NT2/D1 (cell line): ENCODE data around the gene KLHL3.

ENCODE experiments used
- DNase-seq: peaks from one replicate; pipeline ENCODE4 v3.0.0-alpha.2; 2011; ENCODE audit warnings: low read depth, low spot score
- H3K27me3 ChIP-seq: 2 replicates; pipeline ENCODE4 v1.6.0; 2011; ENCODE audit warnings: mild to moderate bottlenecking; ENCODE audit not compliant: insufficient read length, insufficient read depth
- H3K36me3 ChIP-seq: 2 replicates; pipeline ENCODE4 v1.6.1; 2011; ENCODE audit warnings: mild to moderate bottlenecking, low read length, mixed read lengths; ENCODE audit not compliant: insufficient read depth, insufficient read length
- H3K4me1 ChIP-seq: 2 replicates; pipeline ENCODE4 v1.5.1; 2011; ENCODE audit not compliant: insufficient read depth, insufficient read length
- H3K4me3 ChIP-seq: 2 replicates; pipeline ENCODE4 v1.5.1; 2011; ENCODE audit warnings: low read depth; ENCODE audit not compliant: insufficient read length
- H3K9ac ChIP-seq: 2 replicates; pipeline ENCODE4 v1.6.0; 2011; ENCODE audit warnings: low read depth; ENCODE audit not compliant: insufficient read length
- H3K9me3 ChIP-seq: 2 replicates; pipeline ENCODE4 v1.5.1; 2011; ENCODE audit warnings: mild to moderate bottlenecking, low read length; ENCODE audit not compliant: insufficient read depth
- SUZ12 ChIP-seq: IDR thresholded peaks from 2 replicates; pipeline ENCODE4 v1.6.1; 2011; ENCODE audit not compliant: insufficient read length, insufficient read depth; ENCODE audit errors: extremely low read depth
- YY1 ChIP-seq: IDR thresholded peaks from 2 replicates; pipeline ENCODE4 v1.6.1; 2011; ENCODE audit not compliant: insufficient read length, insufficient read depth
- ZNF274 ChIP-seq: IDR thresholded peaks from 2 replicates; pipeline ENCODE4 v1.6.1; 2011; ENCODE audit warnings: mild to moderate bottlenecking, low read depth, low read length

The KLHL3 gene

GRCh38 chr5:137693951-137694721 lies 41.8 kb downstream of the KLHL3 start:
- Histone ChIP-seq H3K9me3 (no peaks in the 10 kb centered on the region), H3K4me3 (no peak overlapping the region), H3K36me3 (peaks cover 6% of the 10 kb centered on the region), H3K27me3 (no peaks in the 10 kb centered on the region), H3K9ac (no peak overlapping the region), H3K4me1 (no peaks in the 10 kb centered on the region)
- no peak for DNase-seq
- TF ChIP-seq SUZ12 = no peak
- TF ChIP-seq ZNF274 = no peak
- TF ChIP-seq YY1 = no peak

GRCh38 chr5:137693307-137693950 lies 42.5 kb downstream of the KLHL3 start:
- H3K27me3 ChIP-seq = no peaks in the 10 kb centered on the region
- H3K36me3 ChIP-seq = peaks cover 6% of the 10 kb centered on the region
- no peak overlapping the region for H3K9ac ChIP-seq
- no peak for DNase-seq
- H3K4me1 ChIP-seq = no peaks in the 10 kb centered on the region
- TF ChIP-seq SUZ12 (no peak), ZNF274 (no peak), YY1 (no peak)
- H3K9me3 ChIP-seq = no peaks in the 10 kb centered on the region
- no peak overlapping the region for H3K4me3 ChIP-seq

GRCh38 chr5:137689306-137689705 lies 46.6 kb downstream of the KLHL3 start:
- TF ChIP-seq ZNF274 (no peak), YY1 (no peak), SUZ12 (no peak)
- no peak overlapping the region for H3K4me3 ChIP-seq
- H3K27me3 ChIP-seq = no peaks in the 10 kb centered on the region
- H3K4me1 ChIP-seq = no peaks in the 10 kb centered on the region
- H3K9me3 ChIP-seq = no peaks in the 10 kb centered on the region
- no peak for DNase-seq
- peaks cover 4% of the 10 kb centered on the region for H3K36me3 ChIP-seq
- H3K9ac ChIP-seq = no peak overlapping the region

DNA sequence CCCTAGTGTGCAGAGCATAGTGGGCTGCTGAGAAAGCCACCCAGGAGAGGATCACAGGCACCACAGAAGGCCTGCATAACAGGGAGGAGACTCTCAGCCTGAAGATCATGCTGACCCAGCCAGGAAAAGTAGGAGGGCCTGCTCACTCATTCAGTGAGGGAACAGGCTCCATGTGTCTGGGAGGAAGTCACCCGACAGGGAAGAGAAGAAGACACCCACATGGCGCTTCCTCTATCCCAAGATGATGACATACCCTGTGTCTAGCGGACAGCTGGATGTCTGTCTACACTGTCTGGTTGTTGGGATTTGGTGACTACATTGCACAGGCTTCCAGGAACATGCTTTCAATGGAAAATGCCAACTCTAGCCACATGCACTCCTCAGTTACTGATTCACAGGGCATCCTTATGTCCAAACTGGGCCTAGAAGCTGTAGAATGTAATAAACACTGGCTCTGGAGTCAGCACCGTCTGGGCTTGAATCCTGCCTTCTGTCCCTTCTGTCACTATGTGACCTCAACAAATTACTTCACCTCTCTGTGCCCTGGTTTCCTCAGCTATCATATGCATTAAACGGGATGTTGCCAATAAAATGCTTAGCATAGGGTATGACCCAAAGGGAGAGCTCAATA lies 47.6 kb downstream of the KLHL3 start:
- no peaks in the 10 kb centered on the region for H3K9me3 ChIP-seq
- TF ChIP-seq SUZ12 (no peak), YY1 (no peak), ZNF274 (no peak)
- DNase-seq = no peak
- H3K4me1 ChIP-seq = no peaks in the 10 kb centered on the region
- H3K27me3 ChIP-seq = no peaks in the 10 kb centered on the region
- no peak overlapping the region for H3K4me3 ChIP-seq
- no peak overlapping the region for H3K9ac ChIP-seq
- peaks cover 4% of the 10 kb centered on the region for H3K36me3 ChIP-seq

- H3K27me3 ChIP-seq = no peaks in the 10 kb centered on the region
- H3K9ac ChIP-seq = no peak overlapping the region
- no peak for DNase-seq
- peaks cover 4% of the 10 kb centered on the region for H3K36me3 ChIP-seq
- H3K9me3 ChIP-seq = no peaks in the 10 kb centered on the region
- TF ChIP-seq YY1 (no peak), ZNF274 (no peak), SUZ12 (no peak)
- H3K4me1 ChIP-seq = no peaks in the 10 kb centered on the region
- no peak overlapping the region for H3K4me3 ChIP-seq
Measured at GRCh38 chr5:137684761-137685160, 51.1 kb downstream of the KLHL3 start.

GRCh38 chr5:137681191-137681590 lies 54.7 kb downstream of the KLHL3 start:
- no peak overlapping the region for H3K9ac ChIP-seq

DNA sequence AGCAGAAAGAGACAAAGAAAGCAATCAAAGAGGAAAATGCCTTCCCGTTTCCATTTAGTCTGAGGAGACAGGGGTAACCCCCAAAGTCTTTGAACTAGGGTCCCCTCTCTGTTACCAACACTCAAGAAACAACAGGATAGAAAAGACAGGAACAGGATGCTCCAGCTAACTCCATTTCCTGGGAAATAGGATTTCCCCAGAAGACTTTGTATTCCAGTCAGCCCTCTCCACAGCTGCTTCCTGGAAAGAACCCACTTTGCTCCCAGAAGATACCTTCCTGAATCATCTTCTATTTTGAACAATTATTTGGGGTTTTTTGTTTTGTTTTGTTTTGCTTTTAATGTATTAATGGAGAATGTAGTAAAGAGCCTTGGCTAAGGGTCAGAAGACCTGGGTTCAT lies 56.0 kb downstream of the KLHL3 start:
- H3K4me3 ChIP-seq = no peak overlapping the region

More at GRCh38 chr5:137681191-137681590, 54.7 kb downstream of the KLHL3 start:
- Histone ChIP-seq H3K4me1 (no peaks in the 10 kb centered on the region), H3K36me3 (no peaks in the 10 kb centered on the region), H3K4me3 (no peak overlapping the region), H3K27me3 (no peaks in the 10 kb centered on the region), H3K9me3 (no peaks in the 10 kb centered on the region)
- DNase-seq = no peak
- TF ChIP-seq YY1 (no peak), ZNF274 (no peak), SUZ12 (no peak)

More for the DNA sequence above, 56.0 kb downstream of the KLHL3 start:
- TF ChIP-seq YY1 (no peak), ZNF274 (no peak), SUZ12 (no peak)
- H3K4me1 ChIP-seq = no peaks in the 10 kb centered on the region
- no peak for DNase-seq
- no peaks in the 10 kb centered on the region for H3K27me3 ChIP-seq
- no peaks in the 10 kb centered on the region for H3K36me3 ChIP-seq
- no peak overlapping the region for H3K9ac ChIP-seq
- no peaks in the 10 kb centered on the region for H3K9me3 ChIP-seq
